Myocyte (in vitro differentiated cells): Measurements from ENCODE around the gene PLXNA4. TPM values are rescaled to one million over a fixed set of nuclear protein-coding genes. Genes with fewer than 3 reads are reported as not detected.

Experiments used
- DNase-seq: peaks from one replicate; pipeline ENCODE4 v3.0.0-alpha.2; 2012; ENCODE audit warnings: low read depth
- total RNA-seq: library from RNA; depleted of rRNA; stranded (reverse); fragments of >200 nt; gene quantifications from 2 replicates; pipeline ENCODE4 v1.2.3, GENCODE V29; 2014

Gene PLXNA4
- total RNA-seq, 1 donor from 2014 or later: 0.05 TPM

- no peak for DNase-seq
These were observed 473.9 kb downstream of the PLXNA4 start for GRCh38 chr7:132102391-132102790.

GRCh38 chr7:132100981-132101380 lies 475.3 kb downstream of the PLXNA4 start:
- DNase-seq: no peak

GRCh38 chr7:132100483-132100882 lies 475.8 kb downstream of the PLXNA4 start:
- DNase-seq: no peak

GRCh38 chr7:132099163-132099562 lies 477.1 kb downstream of the PLXNA4 start:
- no peak for DNase-seq

GRCh38 chr7:132098327-132098726 lies 477.9 kb downstream of the PLXNA4 start:
- no peak for DNase-seq

- DNase-seq: no peak
These were observed 478.6 kb downstream of the PLXNA4 start for GRCh38 chr7:132097550-132098134.

- DNase-seq: no peak
These were observed 481.0 kb downstream of the PLXNA4 start for GRCh38 chr7:132095111-132095765.

- no peak for DNase-seq
These were observed 484.2 kb downstream of the PLXNA4 start for GRCh38 chr7:132092106-132092505.

GRCh38 chr7:132091706-132092105 lies 484.6 kb downstream of the PLXNA4 start:
- DNase-seq: no peak

GRCh38 chr7:132090444-132090843 lies 485.8 kb downstream of the PLXNA4 start:
- DNase-seq: no peak

GRCh38 chr7:132089356-132089755 lies 486.9 kb downstream of the PLXNA4 start:
- no peak for DNase-seq

GRCh38 chr7:132087421-132087820 lies 488.8 kb downstream of the PLXNA4 start:
- DNase-seq: no peak

GRCh38 chr7:132084776-132085388 lies 491.4 kb downstream of the PLXNA4 start:
- DNase-seq: peak; percentile 16

- no peak for DNase-seq
These were observed 492.6 kb downstream of the PLXNA4 start for GRCh38 chr7:132083537-132084123.

GRCh38 chr7:132083126-132083525 lies 493.1 kb downstream of the PLXNA4 start:
- no peak for DNase-seq

- DNase-seq: no peak
These were observed 493.9 kb downstream of the PLXNA4 start for GRCh38 chr7:132082394-132082793.

- DNase-seq: no peak
These were observed 494.6 kb downstream of the PLXNA4 start for GRCh38 chr7:132081686-132082085.

- DNase-seq: no peak
These were observed 495.2 kb downstream of the PLXNA4 start for GRCh38 chr7:132080967-132081668.

GRCh38 chr7:132080467-132080866 lies 495.8 kb downstream of the PLXNA4 start:
- no peak for DNase-seq

- no peak for DNase-seq
These were observed 497.2 kb downstream of the PLXNA4 start for GRCh38 chr7:132078891-132079735.
